ENCODE results near the gene ASCC3. TPM values are rescaled to one million over a fixed set of nuclear protein-coding genes. Genes with fewer than 3 reads are reported as not detected.

ASCC3 gene
- polyA plus RNA-seq (ENCODE audit: low read depth in 6 of 6) = 10 to 100 TPM; 15.7 to 28.6 (median 26.7) TPM

GRCh38 chr6:100880853-100881706 is at the start of gene ASCC3:
Gene ASCC3, minus strand, starts transcription at chr6:100881329. Its CDS starts 13,332 bp downstream, at chr6:100867997.
- peak; percentile 84 for DNase-seq
- peak within 1 kb of the TSS; percentile 95 to 100 (median 98) for H3K27ac Mint-ChIP-seq
- peaks cover 19 to 27% (median 22%) of the 10 kb centered on the region in 3 donors for H3K4me1 Mint-ChIP-seq
- H3K9me3 Mint-ChIP-seq = no peaks in the 10 kb centered on the region
- peak within 1 kb of the TSS; percentile 95 to 100 (median 99) for H3K4me3 Mint-ChIP-seq
- no peaks in the 10 kb centered on the region for H3K27me3 Mint-ChIP-seq
- peaks cover 0 to 9% of the 10 kb centered on the region in 2 donors for H3K36me3 Mint-ChIP-seq
- ATAC-seq (ENCODE audit: low read depth in 2 of 2) = peak; percentile 93 to 94

- ATAC-seq (ENCODE audit: low read depth in 2 of 2) (no peak), DNase-seq (no peak)
- H3K36me3 Mint-ChIP-seq = no peaks in the 10 kb centered on the region
- H3K4me1 Mint-ChIP-seq = no peaks in the 10 kb centered on the region
- H3K27ac Mint-ChIP-seq = no peak overlapping the region
- peaks cover 0 to 8% (median 0%) of the 10 kb centered on the region in 7 donors for H3K9me3 Mint-ChIP-seq
- no peak overlapping the region for H3K4me3 Mint-ChIP-seq
- peaks cover 0 to 7% (median 0%) of the 10 kb centered on the region in 3 donors for H3K27me3 Mint-ChIP-seq
These were observed 44.6 kb upstream of the ASCC3 start for GRCh38 chr6:100925749-100926148.

GRCh38 chr6:100924534-100925227 is 43.6 kb upstream of the ASCC3 start:
- ATAC-seq (ENCODE audit: low read depth in 2 of 2) (no peak), DNase-seq (no peak)
- Mint-ChIP-seq H3K27ac (no peak overlapping the region), H3K36me3 (no peaks in the 10 kb centered on the region), H3K4me3 (no peak overlapping the region), H3K27me3 (peaks cover 0 to 11% (median 7%) of the 10 kb centered on the region in 3 donors), H3K9me3 (peaks cover 0 to 8% (median 0%) of the 10 kb centered on the region in 7 donors), H3K4me1 (no peaks in the 10 kb centered on the region)

- no peaks in the 10 kb centered on the region for H3K4me1 Mint-ChIP-seq
- DNase-seq (no peak), ATAC-seq (ENCODE audit: low read depth in 2 of 2) (no peak)
- no peaks in the 10 kb centered on the region for H3K36me3 Mint-ChIP-seq
- H3K4me3 Mint-ChIP-seq = no peak overlapping the region
- H3K27me3 Mint-ChIP-seq = peaks cover 0 to 10% (median 7%) of the 10 kb centered on the region in 3 donors
- H3K9me3 Mint-ChIP-seq = peaks cover 0 to 8% (median 0%) of the 10 kb centered on the region in 7 donors
- H3K27ac Mint-ChIP-seq = no peak overlapping the region
These were observed 42.5 kb upstream of the ASCC3 start for GRCh38 chr6:100923481-100924165.

GRCh38 chr6:100920028-100920605 is 39.0 kb upstream of the ASCC3 start:
- H3K4me1 Mint-ChIP-seq = no peaks in the 10 kb centered on the region
- no peak for ATAC-seq (ENCODE audit: low read depth in 2 of 2)
- no peak overlapping the region for H3K4me3 Mint-ChIP-seq
- H3K27ac Mint-ChIP-seq = no peak overlapping the region
- peaks cover 0 to 17% (median 15%) of the 10 kb centered on the region in 3 donors for H3K27me3 Mint-ChIP-seq
- peaks cover 0 to 8% (median 0%) of the 10 kb centered on the region in 7 donors for H3K9me3 Mint-ChIP-seq
- no peak for DNase-seq
- H3K36me3 Mint-ChIP-seq = no peaks in the 10 kb centered on the region

- Mint-ChIP-seq H3K9me3 (peaks cover 0 to 8% (median 2%) of the 10 kb centered on the region in 7 donors), H3K36me3 (no peaks in the 10 kb centered on the region), H3K4me3 (no peak overlapping the region)
These were observed 37.0 kb upstream of the ASCC3 start for GRCh38 chr6:100918152-100918551.

GRCh38 chr6:100915876-100916275 is 34.7 kb upstream of the ASCC3 start:
- ATAC-seq (ENCODE audit: low read depth in 2 of 2) (no peak), DNase-seq (no peak)
- Mint-ChIP-seq H3K36me3 (no peaks in the 10 kb centered on the region), H3K9me3 (peaks cover 0 to 7% (median 0%) of the 10 kb centered on the region in 7 donors), H3K4me3 (no peak overlapping the region), H3K4me1 (no peaks in the 10 kb centered on the region), H3K27me3 (peaks cover 10 to 38% (median 17%) of the 10 kb centered on the region in 3 donors), H3K27ac (peak overlapping the region in 1 of 6 donors; percentile 4)

More at GRCh38 chr6:100918152-100918551, 37.0 kb upstream of the ASCC3 start:
- Mint-ChIP-seq H3K27me3 (peaks cover 10 to 26% (median 14%) of the 10 kb centered on the region in 3 donors), H3K27ac (peak overlapping the region in 1 of 6 donors; percentile 68), H3K4me1 (no peaks in the 10 kb centered on the region)
- DNase-seq (no peak), ATAC-seq (ENCODE audit: low read depth in 2 of 2) (no peak)

GRCh38 chr6:100913400-100914276 is 32.5 kb upstream of the ASCC3 start:
- ATAC-seq (ENCODE audit: low read depth in 2 of 2) (no peak), DNase-seq (no peak)
- peaks cover 0 to 7% (median 2%) of the 10 kb centered on the region in 7 donors for H3K9me3 Mint-ChIP-seq
- no peaks in the 10 kb centered on the region for H3K36me3 Mint-ChIP-seq
- no peak overlapping the region for H3K27ac Mint-ChIP-seq
- no peaks in the 10 kb centered on the region for H3K4me1 Mint-ChIP-seq
- H3K27me3 Mint-ChIP-seq = peaks cover 10 to 31% (median 14%) of the 10 kb centered on the region in 3 donors
- peak overlapping the region in 2 of 8 donors; percentile 28 to 44 for H3K4me3 Mint-ChIP-seq

- no peaks in the 10 kb centered on the region for H3K36me3 Mint-ChIP-seq
- no peak overlapping the region for H3K27ac Mint-ChIP-seq
- H3K4me3 Mint-ChIP-seq = no peak overlapping the region
- H3K4me1 Mint-ChIP-seq = no peaks in the 10 kb centered on the region
- DNase-seq (no peak), ATAC-seq (ENCODE audit: low read depth in 2 of 2) (no peak)
- H3K27me3 Mint-ChIP-seq = peaks cover 0 to 22% (median 8%) of the 10 kb centered on the region in 3 donors
- H3K9me3 Mint-ChIP-seq = peaks cover 0 to 6% (median 0%) of the 10 kb centered on the region in 7 donors
These were observed 25.2 kb upstream of the ASCC3 start for GRCh38 chr6:100906325-100906724.

GRCh38 chr6:100905067-100905466 is 23.9 kb upstream of the ASCC3 start:
- Mint-ChIP-seq H3K4me1 (no peaks in the 10 kb centered on the region), H3K27ac (no peak overlapping the region), H3K4me3 (no peak overlapping the region), H3K9me3 (peaks cover 0 to 6% (median 0%) of the 10 kb centered on the region in 7 donors), H3K36me3 (no peaks in the 10 kb centered on the region), H3K27me3 (peaks cover 0 to 17% (median 8%) of the 10 kb centered on the region in 3 donors)
- ATAC-seq (ENCODE audit: low read depth in 2 of 2) = no peak
- DNase-seq = no peak

GRCh38 chr6:100904316-100904715 is 23.2 kb upstream of the ASCC3 start:
- H3K27me3 Mint-ChIP-seq = peaks cover 0 to 17% (median 8%) of the 10 kb centered on the region in 3 donors
- no peak overlapping the region for H3K27ac Mint-ChIP-seq
- no peaks in the 10 kb centered on the region for H3K4me1 Mint-ChIP-seq
- no peaks in the 10 kb centered on the region for H3K36me3 Mint-ChIP-seq
- no peak for DNase-seq
- H3K9me3 Mint-ChIP-seq = peaks cover 0 to 5% (median 0%) of the 10 kb centered on the region in 7 donors
- no peak overlapping the region for H3K4me3 Mint-ChIP-seq
- no peak for ATAC-seq (ENCODE audit: low read depth in 2 of 2)

GRCh38 chr6:100901582-100901981 is 20.5 kb upstream of the ASCC3 start:
- Mint-ChIP-seq H3K9me3 (peaks cover 0 to 4% (median 0%) of the 10 kb centered on the region in 7 donors), H3K27me3 (peaks cover 0 to 11% (median 8%) of the 10 kb centered on the region in 3 donors)
- ATAC-seq (ENCODE audit: low read depth in 2 of 2) = no peak

More at GRCh38 chr6:100901582-100901981, 20.5 kb upstream of the ASCC3 start:
- no peak for DNase-seq
- no peaks in the 10 kb centered on the region for H3K4me1 Mint-ChIP-seq
- no peak overlapping the region for H3K4me3 Mint-ChIP-seq
- H3K27ac Mint-ChIP-seq = no peak overlapping the region
- H3K36me3 Mint-ChIP-seq = peaks cover 0 to 5% of the 10 kb centered on the region in 2 donors

Data from naive B cell (primary cell).